Adrenal gland (tissue), 12 donors: ENCODE data around the gene PPIL6. TPM values are rescaled to one million over a fixed set of nuclear protein-coding genes. Genes with fewer than 3 reads are reported as not detected.

Experiments used
- DNase-seq, 7 donors: peaks; one replicate each; pipeline ENCODE4 v3.0.0-alpha.2; 2019 to 2020
- H3K27ac ChIP-seq, 5 donors: fragments of 200-600 bp; sonication (generic) in 4 of 5; 1 replicate in 3 of 5; 2 replicates in 2 of 5; pipeline versions ENCODE4 v1.5.1 to v1.8.0; 2016 to 2020; ENCODE audit warnings: mild to moderate bottlenecking in 1 of 5
- H3K27me3 ChIP-seq: fragments of 200-600 bp; 2 replicates; pipeline ENCODE4 v1.8.0; 2021
- H3K36me3 ChIP-seq, 2 donors: fragments of 200-600 bp; replicated peaks in 1 of 2; 1 replicate in 1 of 2; 2 replicates in 1 of 2; pipeline versions ENCODE4 v1.5.1 to v1.8.0; 2018 to 2022
- H3K4me1 ChIP-seq, 2 donors: fragments of 200-600 bp; replicated peaks in 1 of 2; 1 replicate in 1 of 2; 2 replicates in 1 of 2; pipeline versions ENCODE4 v1.5.1 to v1.8.0; 2018 to 2021
- H3K4me3 ChIP-seq, 4 donors: fragments of 200-600 bp; sonication (generic) in 3 of 4; one replicate each; pipeline ENCODE4 v1.5.1; 2016 to 2018
- H3K9me3 ChIP-seq, 3 donors: fragments of 200-600 bp; sonication (generic) in 1 of 3; replicated peaks in 1 of 3; 1 replicate in 2 of 3; 2 replicates in 1 of 3; pipeline versions ENCODE4 v1.5.1 to v1.8.0; 2016 to 2021
- CTCF ChIP-seq, 6 experiments: fragments of 450-650 bp in 4 of 6; fragments of 200-600 bp in 2 of 6; sonication (generic) in 1 of 6; IDR thresholded peaks; 1 replicate in 5 of 6; 2 replicates in 1 of 6; pipeline versions ENCODE4 v1.5.1 to v1.8.0; 2016 to 2021; ENCODE audit warnings: antibody characterized with exemption in 6 of 6, mild to moderate bottlenecking in 2 of 6, moderate library complexity in 1 of 6
- POLR2A ChIP-seq, 2 donors: fragments of 450-650 bp; IDR thresholded peaks; one replicate each; pipeline ENCODE4 v1.6.1; 2017; ENCODE audit warnings: antibody characterized with exemption in 2 of 2, mild to moderate bottlenecking in 2 of 2, moderate library complexity in 1 of 2
- whole genome bisulfite sequencing, 4 donors: extraction: QIAGEN DNeasy Blood & Tissue Kit in 2 of 4; methylation state at CpG; one replicate each; pipeline versions ENCODE4 v1.1.5 to v1.1.7; 2013 to 2017; 5-methylcytosine and 5-hydroxymethylcytosine counted together
- intact Hi-C, 2 donors: fragments of 100-400 bp; cut with DNase I; formaldehyde crosslinking; loops; one replicate each; pipeline versions ENCODE4 v1.14.1 to v1.15.0; 2022 to 2023
- polyA plus RNA-seq, 3 donors: library from polyadenylated mRNA; stranded (reverse); fragments of 200-250 nt in 2 of 3; fragments of 350-450 nt in 1 of 3; fragmentation: Illumina TruSeq in 1 of 3; extraction: RNeasy Lipid Tissue Mini Kit (QIAGEN cat#74804) in 1 of 3; gene quantifications; one replicate each; pipeline ENCODE4 v1.2.3, GENCODE V29; 2013 to 2014
- total RNA-seq, 9 donors: library from RNA; depleted of rRNA in 4 of 9; stranded (reverse); fragments of >200 nt in 4 of 9; fragments of 120-200 nt in 1 of 9; fragmentation: NEBNext Ultra II Directional in 1 of 9; extraction: Animal tissue kit (Norgen Biotek cat#: 25700) in 1 of 9; gene quantifications; one replicate each; pipeline versions ENCODE4 v1.1.0 to v1.2.4, GENCODE V29; 2013 to 2023
- donor health status: healthy with polysubstance abuse.
- donor health status: Bipolar disorder and iron deficiency.
- donor health status: DM: yes; HTN: yes; CAD: no.
- donor health status: DM: no; HTN: no; CAD: no.
- donor health status: DM: no; HTN: no; CAD: no.
- donor health status: DM: yes; HTN: yes; CAD: no.

PPIL6 gene
- total and polyA plus RNA-seq, 12 donors: 0.48 to 3.3 (median 1.3) TPM

- DNase-seq: no peak
- Histone ChIP-seq H3K27me3 (no peaks in the 10 kb centered on the region), H3K36me3 (peaks cover 0 to 13% of the 10 kb centered on the region in 2 donors), H3K9me3 (no peaks in the 10 kb centered on the region), H3K4me1 (no peaks in the 10 kb centered on the region), H3K4me3 (no peak overlapping the region), H3K27ac (no peak overlapping the region)
- intact Hi-C loops: no loop called here
- no peak for TF ChIP-seq POLR2A (IDR thresholded peaks at IDR 0.05)
- TF ChIP-seq CTCF (IDR thresholded peaks at IDR 0.05): no peak
Observed at GRCh38 chr6:109358204-109358603, 82.2 kb downstream of the PPIL6 start.

GRCh38 chr6:109356237-109356636, 84.2 kb downstream of the PPIL6 start:
- no peak overlapping the region for H3K27ac ChIP-seq
- intact Hi-C loops: no loop called here

GRCh38 chr6:109351231-109352130, 88.9 kb downstream of the PPIL6 start:
- TF ChIP-seq POLR2A (IDR thresholded peaks at IDR 0.05): no peak
- no peak for TF ChIP-seq CTCF (IDR thresholded peaks at IDR 0.05)
- peak in 2 of 7 donors; percentile 9 to 28 for DNase-seq
- Histone ChIP-seq H3K4me3 (no peak overlapping the region), H3K4me1 (peaks cover 0 to 12% of the 10 kb centered on the region in 2 donors), H3K36me3 (no peaks in the 10 kb centered on the region), H3K27me3 (no peaks in the 10 kb centered on the region), H3K9me3 (no peaks in the 10 kb centered on the region), H3K27ac (no peak overlapping the region)
- intact Hi-C loops: no loop called here
- 89 to 94% (median 92%) methylated on average over 5 of the region's 5 CpGs for WGBS, 4 donors

More at GRCh38 chr6:109356237-109356636, 84.2 kb downstream of the PPIL6 start:
- no peaks in the 10 kb centered on the region for H3K9me3 ChIP-seq
- H3K4me1 ChIP-seq: no peaks in the 10 kb centered on the region
- WGBS, 4 donors: 98 to 100% (median 99%) methylated on average over 3 of the region's 3 CpGs
- H3K4me3 ChIP-seq: no peak overlapping the region
- no peak for DNase-seq
- TF ChIP-seq POLR2A (IDR thresholded peaks at IDR 0.05) (no peak), CTCF (IDR thresholded peaks at IDR 0.05) (no peak)
- H3K36me3 ChIP-seq: no peaks in the 10 kb centered on the region
- no peaks in the 10 kb centered on the region for H3K27me3 ChIP-seq

GRCh38 chr6:109349419-109349987, 90.9 kb downstream of the PPIL6 start:
- peak in 5 of 7 donors; percentile 33 to 62 (median 44) for DNase-seq
- peaks cover 0 to 12% of the 10 kb centered on the region in 2 donors for H3K4me1 ChIP-seq
- TF ChIP-seq CTCF (IDR thresholded peaks at IDR 0.05) (no peak), POLR2A (IDR thresholded peaks at IDR 0.05) (no peak)
- H3K36me3 ChIP-seq: no peaks in the 10 kb centered on the region
- peak overlapping the region in 1 of 5 donors; percentile 29 for H3K27ac ChIP-seq
- H3K9me3 ChIP-seq: no peaks in the 10 kb centered on the region
- no peak overlapping the region for H3K4me3 ChIP-seq
- H3K27me3 ChIP-seq: no peaks in the 10 kb centered on the region
- WGBS, 4 donors: 45 to 62% (median 50%) methylated on average over 3 of the region's 3 CpGs
- intact Hi-C loops: no loop called here
